ENCODE results near the gene MSMB. TPM values are rescaled to one million over a fixed set of nuclear protein-coding genes. Genes with fewer than 3 reads are reported as not detected.
"Not testable (repeated sequence)": the region's sequence is repeated elsewhere in the genome, so short reads cannot be mapped to it uniquely, and the experiment has no call there.

MSMB gene
- total RNA-seq, 1 experiment from 2014 or later: not detected

DNA sequence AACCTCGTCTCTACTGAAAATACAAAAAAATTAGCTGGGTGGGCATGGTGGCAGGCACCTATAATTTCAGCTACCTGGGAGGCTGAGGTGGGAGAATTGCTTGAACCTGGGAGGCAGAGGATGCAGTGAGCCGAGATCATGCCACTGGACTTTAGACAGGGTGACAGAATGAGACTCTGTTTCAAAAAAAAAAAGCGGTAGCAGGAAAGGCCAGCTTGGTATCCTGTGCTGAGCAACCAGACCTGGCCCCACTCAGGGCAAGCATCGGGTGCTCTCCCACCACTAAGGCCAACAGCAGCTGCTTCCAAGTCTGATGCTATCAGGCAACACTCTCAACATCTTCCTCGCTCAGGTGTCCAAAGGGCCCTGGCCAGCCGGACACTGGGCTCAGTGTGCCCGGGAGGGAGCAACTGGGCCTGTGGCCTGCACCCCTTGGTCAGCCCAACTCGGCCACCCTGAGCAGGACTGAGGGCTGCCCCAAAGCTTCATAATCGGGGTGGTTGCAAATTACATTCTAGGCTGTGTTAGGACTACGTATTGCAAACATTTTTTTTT is 44.3 kb upstream of the MSMB start:
- no peak overlapping the region for H3K4me3 ChIP-seq (ENCODE audit: low read depth, low read length, poor library complexity, severe bottlenecking)
- POLR2A ChIA-PET (ENCODE audit: low non-redundant PET): no interaction called here
- no peaks in the 10 kb centered on the region for H3K36me3 ChIP-seq (ENCODE audit: insufficient read depth, low read length, poor library complexity, severe bottlenecking)
- intact Hi-C loops (cut with micrococcal nuclease; ENCODE audit: unreplicated experiment): no loop called here
- DNase-seq (ENCODE audit: low spot score): no peak
- no TSS peak for BruUV-seq (replicated peaks)
- no peak overlapping the region for H3K27ac ChIP-seq (ENCODE audit: low read depth, low read length, poor library complexity, severe bottlenecking)
- CTCF ChIA-PET: no interaction called here
- no peak for TF ChIP-seq EZH2 (IDR thresholded peaks at IDR 0.05; ENCODE audit: borderline replicate concordance, low read depth, low read length, poor library complexity, severe bottlenecking)
- no peaks in the 10 kb centered on the region for H3K27me3 ChIP-seq (replicated peaks; ENCODE audit: insufficient read depth, low read depth, low read length, poor library complexity)
- no peaks in the 10 kb centered on the region for H3K4me1 ChIP-seq (ENCODE audit: insufficient read depth, low read length, poor library complexity, severe bottlenecking)
- H3K9me3 ChIP-seq (ENCODE audit: low read depth, low read length, poor library complexity, severe bottlenecking): no peaks in the 10 kb centered on the region

DNA sequence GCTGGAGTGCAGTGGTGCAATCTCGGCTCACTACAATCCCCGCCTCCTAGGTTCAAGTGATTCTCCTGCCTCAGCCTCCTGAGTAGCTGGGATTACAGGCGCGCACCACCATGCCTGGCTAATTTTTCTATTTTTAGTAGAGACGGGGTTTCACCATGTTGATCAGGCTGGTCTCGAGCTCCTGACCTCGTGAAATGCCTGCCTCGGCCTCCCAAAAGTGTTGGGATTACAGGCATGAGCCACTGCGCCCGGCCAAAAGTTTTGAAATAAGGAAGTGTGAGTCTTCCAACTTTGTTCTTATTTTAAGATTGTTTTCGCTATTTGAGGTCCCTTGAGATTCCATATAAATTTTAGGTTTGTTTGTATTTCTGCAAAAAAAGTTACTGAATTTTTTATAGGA is 41.3 kb upstream of the MSMB start:
- H3K4me3 ChIP-seq (ENCODE audit: low read depth, low read length, poor library complexity, severe bottlenecking); H3K4me1 ChIP-seq (ENCODE audit: insufficient read depth, low read length, poor library complexity, severe bottlenecking); CTCF ChIA-PET; H3K27ac ChIP-seq (ENCODE audit: low read depth, low read length, poor library complexity, severe bottlenecking); DNase-seq (ENCODE audit: low spot score); BruUV-seq (replicated peaks); H3K9me3 ChIP-seq (ENCODE audit: low read depth, low read length, poor library complexity, severe bottlenecking); intact Hi-C loops (cut with micrococcal nuclease; ENCODE audit: unreplicated experiment); POLR2A ChIA-PET (ENCODE audit: low non-redundant PET); H3K36me3 ChIP-seq (ENCODE audit: insufficient read depth, low read length, poor library complexity, severe bottlenecking); H3K27me3 ChIP-seq (replicated peaks; ENCODE audit: insufficient read depth, low read depth, low read length, poor library complexity): not testable (repeated sequence)

- Histone ChIP-seq H3K27ac (ENCODE audit: low read depth, low read length, poor library complexity, severe bottlenecking) (no peak overlapping the region), H3K27me3 (replicated peaks; ENCODE audit: insufficient read depth, low read depth, low read length, poor library complexity) (no peaks in the 10 kb centered on the region), H3K36me3 (ENCODE audit: insufficient read depth, low read length, poor library complexity, severe bottlenecking) (no peaks in the 10 kb centered on the region), H3K4me3 (ENCODE audit: low read depth, low read length, poor library complexity, severe bottlenecking) (no peak overlapping the region), H3K9me3 (ENCODE audit: low read depth, low read length, poor library complexity, severe bottlenecking) (no peaks in the 10 kb centered on the region), H3K4me1 (ENCODE audit: insufficient read depth, low read length, poor library complexity, severe bottlenecking) (no peaks in the 10 kb centered on the region)
- ChIA-PET POLR2A (ENCODE audit: low non-redundant PET) (no interaction called here), CTCF (no interaction called here)
- no peak for TF ChIP-seq CTCF (conservative IDR thresholded peaks at IDR 0.05; ENCODE audit: low read depth, low read length)
- no peak for TF ChIP-seq EZH2 (IDR thresholded peaks at IDR 0.05; ENCODE audit: borderline replicate concordance, low read depth, low read length, poor library complexity, severe bottlenecking)
- intact Hi-C loops (cut with micrococcal nuclease; ENCODE audit: unreplicated experiment): no loop called here
- no TSS peak for BruUV-seq (replicated peaks)
- no peak for DNase-seq (ENCODE audit: low spot score)
These were observed 38.5 kb upstream of the MSMB start for GRCh38 chr10:46084321-46085165.

DNA sequence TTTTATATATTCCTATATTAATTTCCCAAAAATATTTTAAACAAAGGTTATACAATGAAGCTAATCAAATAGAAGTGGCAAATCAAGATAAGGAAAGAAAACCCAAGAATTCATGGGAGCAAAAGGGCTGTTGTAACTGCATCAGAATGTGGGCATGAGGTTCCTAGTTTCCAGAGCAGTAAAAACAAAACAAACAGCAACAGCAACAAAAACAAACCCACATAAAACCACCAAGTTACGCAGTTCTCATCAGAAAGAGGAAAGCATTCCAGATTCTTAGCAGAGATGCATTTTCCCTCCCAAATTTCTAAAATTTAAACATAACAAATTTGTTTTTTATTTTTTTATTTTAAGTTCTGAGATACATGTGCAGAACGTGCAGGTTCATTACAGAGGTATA is 34.8 kb upstream of the MSMB start:
- no peaks in the 10 kb centered on the region for H3K36me3 ChIP-seq (ENCODE audit: insufficient read depth, low read length, poor library complexity, severe bottlenecking)
- no peaks in the 10 kb centered on the region for H3K4me1 ChIP-seq (ENCODE audit: insufficient read depth, low read length, poor library complexity, severe bottlenecking)
- H3K27ac ChIP-seq (ENCODE audit: low read depth, low read length, poor library complexity, severe bottlenecking): no peak overlapping the region
- no peak for DNase-seq (ENCODE audit: low spot score)
- ChIA-PET CTCF (no interaction called here), POLR2A (ENCODE audit: low non-redundant PET) (no interaction called here)
- no TSS peak for BruUV-seq (replicated peaks)
- no peaks in the 10 kb centered on the region for H3K9me3 ChIP-seq (ENCODE audit: low read depth, low read length, poor library complexity, severe bottlenecking)
- intact Hi-C loops (cut with micrococcal nuclease; ENCODE audit: unreplicated experiment): no loop called here
- no peak overlapping the region for H3K4me3 ChIP-seq (ENCODE audit: low read depth, low read length, poor library complexity, severe bottlenecking)
- TF ChIP-seq EZH2 (IDR thresholded peaks at IDR 0.05; ENCODE audit: borderline replicate concordance, low read depth, low read length, poor library complexity, severe bottlenecking): no peak
- TF ChIP-seq CTCF (conservative IDR thresholded peaks at IDR 0.05; ENCODE audit: low read depth, low read length): no peak
- H3K27me3 ChIP-seq (replicated peaks; ENCODE audit: insufficient read depth, low read depth, low read length, poor library complexity): no peaks in the 10 kb centered on the region

All from A673 (cell line).